Hepatocyte (in vitro differentiated cells): ENCODE results near the gene SKOR2. TPM values are rescaled to one million over a fixed set of nuclear protein-coding genes. Genes with fewer than 3 reads are reported as not detected.

Source experiments
- DNase-seq: peaks from one replicate; pipeline ENCODE4 v3.0.0-alpha.2; 2016; ENCODE audit warnings: low spot score
- H2AFZ ChIP-seq: fragments of 200-600 bp; sonication (generic); 2 replicates; pipeline ENCODE4 v1.6.0; 2016; ENCODE audit warnings: antibody characterized with exemption, mild to moderate bottlenecking
- H3K27ac ChIP-seq: fragments of 200-600 bp; sonication (generic); 2 replicates; pipeline ENCODE4 v1.5.1; 2016; ENCODE audit warnings: mild to moderate bottlenecking
- H3K27me3 ChIP-seq: fragments of 200-600 bp; sonication (generic); 2 replicates; pipeline ENCODE4 v1.6.1; 2016
- H3K36me3 ChIP-seq: fragments of 200-600 bp; sonication (generic); replicated peaks from 2 replicates; pipeline ENCODE4 v1.5.1; 2016; ENCODE audit warnings: low read depth; ENCODE audit not compliant: insufficient read depth
- H3K4me1 ChIP-seq: fragments of 200-600 bp; sonication (generic); 2 replicates; pipeline ENCODE4 v1.5.1; 2016; ENCODE audit warnings: mild to moderate bottlenecking, moderate library complexity; ENCODE audit not compliant: insufficient read depth
- H3K4me2 ChIP-seq: fragments of 200-600 bp; sonication (generic); 2 replicates; pipeline ENCODE4 v1.6.0; 2016
- H3K4me3 ChIP-seq: fragments of 200-600 bp; sonication (generic); 2 replicates; pipeline ENCODE4 v1.5.1; 2016; ENCODE audit warnings: mild to moderate bottlenecking
- H3K79me2 ChIP-seq: fragments of 200-600 bp; sonication (generic); 2 replicates; pipeline ENCODE4 v1.6.0; 2017; ENCODE audit warnings: mild to moderate bottlenecking
- H3K9me2 ChIP-seq: fragments of 200-600 bp; sonication (generic); replicated peaks from 2 replicates; pipeline ENCODE4 v1.6.0; 2017; ENCODE audit warnings: mild to moderate bottlenecking; ENCODE audit not compliant: insufficient read depth
- H3K9me3 ChIP-seq: fragments of 200-600 bp; sonication (generic); 2 replicates; pipeline ENCODE4 v1.5.1; 2016; ENCODE audit warnings: low read depth, mild to moderate bottlenecking
- H4K20me1 ChIP-seq: fragments of 200-600 bp; sonication (generic); 2 replicates; pipeline ENCODE4 v1.6.0; 2016; ENCODE audit warnings: mild to moderate bottlenecking; ENCODE audit not compliant: insufficient read depth, poor library complexity, severe bottlenecking
- CTCF ChIP-seq: fragments of 200-600 bp; sonication (generic); IDR thresholded peaks from 2 replicates; pipeline ENCODE4 v1.5.1; 2016; ENCODE audit warnings: antibody characterized with exemption, mild to moderate bottlenecking; ENCODE audit not compliant: poor library complexity
- EZH2 ChIP-seq: fragments of 200-600 bp; sonication (generic); IDR thresholded peaks from 2 replicates; pipeline ENCODE4 v1.6.1; 2016; ENCODE audit warnings: antibody characterized with exemption, mild to moderate bottlenecking, borderline replicate concordance
- EZH2phosphoT487 ChIP-seq: fragments of 200-600 bp; sonication (generic); IDR thresholded peaks from one replicate; pipeline ENCODE4 v1.6.1; 2018; ENCODE audit warnings: antibody characterized with exemption, mild to moderate bottlenecking, low read depth, moderate library complexity; ENCODE audit not compliant: unreplicated experiment, severe bottlenecking
- WGBS: methylation state at CpG from one replicate; pipeline ENCODE4 v1.1.6; 2016; ENCODE audit warnings: low lambda C conversion rate; ENCODE audit errors: missing lambda C conversion rate; 5-methylcytosine and 5-hydroxymethylcytosine counted together
- polyA plus RNA-seq: library from polyadenylated mRNA; unstranded; fragments of >200 nt; fragmentation: Nextera tagmentation; extraction: Ambion mirVana; gene quantifications from 2 replicates; pipeline ENCODE4 v1.2.1, GENCODE V29; 2016
- total RNA-seq: library from RNA; depleted of rRNA; stranded (reverse); fragments of >200 nt; gene quantifications from 2 replicates; pipeline ENCODE4 v1.2.3, GENCODE V29; 2014

Gene SKOR2
- total and polyA plus RNA-seq, 2 experiments from 2014 or later: not detected

- DNase-seq: no peak
- Histone ChIP-seq H3K79me2 (no peaks in the 10 kb centered on the region), H3K9me3 (no peaks in the 10 kb centered on the region), H2AFZ (no peak overlapping the region), H4K20me1 (no peaks in the 10 kb centered on the region), H3K9me2 (no peaks in the 10 kb centered on the region), H3K4me3 (no peak overlapping the region), H3K36me3 (no peaks in the 10 kb centered on the region), H3K4me1 (no peaks in the 10 kb centered on the region), H3K27me3 (peaks cover 33% of the 10 kb centered on the region), H3K4me2 (no peak overlapping the region), H3K27ac (no peak overlapping the region)
- 66% methylated on average over 3 of the region's 3 CpGs for WGBS
- no peak for TF ChIP-seq CTCF
- TF ChIP-seq EZH2: no peak
- no peak for TF ChIP-seq EZH2phosphoT487
Measured at GRCh38 chr18:47280121-47280520, 28.7 kb upstream of the SKOR2 start.

GRCh38 chr18:47274961-47275360, 23.5 kb upstream of the SKOR2 start:
- 60% methylated on average over 9 of the region's 9 CpGs for WGBS
- H3K9me3 ChIP-seq: no peaks in the 10 kb centered on the region
- H3K9me2 ChIP-seq: no peaks in the 10 kb centered on the region
- H3K27ac ChIP-seq: no peak overlapping the region
- no peaks in the 10 kb centered on the region for H3K36me3 ChIP-seq
- no peaks in the 10 kb centered on the region for H3K79me2 ChIP-seq
- no peak overlapping the region for H3K4me2 ChIP-seq
- no peaks in the 10 kb centered on the region for H4K20me1 ChIP-seq
- no peaks in the 10 kb centered on the region for H3K4me1 ChIP-seq
- no peak overlapping the region for H3K4me3 ChIP-seq
- peaks cover 32% of the 10 kb centered on the region for H3K27me3 ChIP-seq
- no peak for DNase-seq
- no peak overlapping the region for H2AFZ ChIP-seq
- TF ChIP-seq EZH2 (no peak), EZH2phosphoT487 (no peak), CTCF (no peak)

GRCh38 chr18:47265197-47265596, 13.7 kb upstream of the SKOR2 start:
- Histone ChIP-seq H3K4me3 (no peak overlapping the region), H3K9me3 (no peaks in the 10 kb centered on the region), H3K27me3 (peaks cover 87% of the 10 kb centered on the region), H3K79me2 (no peaks in the 10 kb centered on the region), H2AFZ (no peak overlapping the region), H3K4me1 (no peaks in the 10 kb centered on the region), H3K27ac (no peak overlapping the region), H3K4me2 (no peak overlapping the region), H3K36me3 (no peaks in the 10 kb centered on the region), H3K9me2 (no peaks in the 10 kb centered on the region), H4K20me1 (no peaks in the 10 kb centered on the region)
- no peak for TF ChIP-seq CTCF
- TF ChIP-seq EZH2phosphoT487: no peak
- no peak for TF ChIP-seq EZH2
- DNase-seq: no peak
- WGBS: 61% methylated on average over 1 of the region's 1 CpG

- Histone ChIP-seq H4K20me1 (no peaks in the 10 kb centered on the region), H3K4me3 (no peak overlapping the region), H3K4me2 (peak overlapping the region; percentile 66), H3K9me2 (no peaks in the 10 kb centered on the region), H3K79me2 (no peaks in the 10 kb centered on the region), H3K36me3 (no peaks in the 10 kb centered on the region), H3K27me3 (peaks cover 96% of the 10 kb centered on the region), H3K9me3 (no peaks in the 10 kb centered on the region), H2AFZ (no peak overlapping the region), H3K4me1 (no peaks in the 10 kb centered on the region), H3K27ac (no peak overlapping the region)
- TF ChIP-seq CTCF (no peak), EZH2 (peak; percentile 62)
- 17% methylated on average over 10 of the region's 10 CpGs for WGBS
- DNase-seq: no peak
Measured at GRCh38 chr18:47264308-47264700, 12.8 kb upstream of the SKOR2 start.
